ENCODE data around the gene SEC23B. TPM values are rescaled to one million over a fixed set of nuclear protein-coding genes. Genes with fewer than 3 reads are reported as not detected.

SEC23B gene
- total RNA-seq, 1 experiment from 2014 or later: 67.1 TPM

- TF ChIP-seq IRF1 (CRISPR knock-in tag; IDR thresholded peaks at IDR 0.05): no peak
- TF ChIP-seq OVOL2 (CRISPR knock-in tag; IDR thresholded peaks at IDR 0.05; ENCODE audit: borderline replicate concordance): no peak
- TF ChIP-seq CREB1 (CRISPR knock-in tag; IDR thresholded peaks at IDR 0.05): no peak
- TF ChIP-seq ZNF317 (CRISPR knock-in tag; IDR thresholded peaks at IDR 0.05; ENCODE audit: borderline replicate concordance, low read depth): no peak
- TF ChIP-seq CTCF (IDR thresholded peaks at IDR 0.05): no peak
- TF ChIP-seq JAZF1 (CRISPR knock-in tag; IDR thresholded peaks at IDR 0.05): no peak
- no peak for TF ChIP-seq ZBTB43 (CRISPR knock-in tag; IDR thresholded peaks at IDR 0.05)
- TF ChIP-seq E2F5 (CRISPR knock-in tag; IDR thresholded peaks at IDR 0.05): no peak
- TF ChIP-seq NFYB (CRISPR knock-in tag; conservative IDR thresholded peaks at IDR 0.05; ENCODE audit: low read depth): no peak
- TF ChIP-seq ZNF219 (CRISPR knock-in tag; IDR thresholded peaks at IDR 0.05; ENCODE audit: borderline replicate concordance): no peak
- no peak for TF ChIP-seq ZNF423 (CRISPR knock-in tag; IDR thresholded peaks at IDR 0.05)
- no peak for TF ChIP-seq E2F4 (CRISPR knock-in tag; IDR thresholded peaks at IDR 0.05; ENCODE audit: borderline replicate concordance, low read depth)
- TF ChIP-seq MYBL2 (CRISPR knock-in tag; IDR thresholded peaks at IDR 0.05): no peak
- TF ChIP-seq ZNF263 (CRISPR knock-in tag; IDR thresholded peaks at IDR 0.05; ENCODE audit: low read depth): no peak
- H3K4me1 Mint-ChIP-seq: no peaks in the 10 kb centered on the region
- ATAC-seq (no peak), DNase-seq (ENCODE audit: low spot score) (no peak)
- peaks cover 46% of the 10 kb centered on the region for H3K36me3 Mint-ChIP-seq
- ChIA-PET POLR2A (no interaction called here), CTCF (no interaction called here)
- H3K27me3 Mint-ChIP-seq (ENCODE audit: low read depth): no peaks in the 10 kb centered on the region
- H3K4me3 Mint-ChIP-seq: no peak overlapping the region
- no peak overlapping the region for H3K27ac Mint-ChIP-seq
- H3K9me3 Mint-ChIP-seq: no peaks in the 10 kb centered on the region
Measured at GRCh38 chr20:18477821-18478220, 29.9 kb upstream of the SEC23B start.

- H3K4me3 Mint-ChIP-seq: no peak overlapping the region
- H3K36me3 Mint-ChIP-seq: peaks cover 35% of the 10 kb centered on the region
- CTCF ChIA-PET: no interaction called here
- no peak for ATAC-seq
- POLR2A ChIA-PET: interaction anchor here (0.7 kb wide), 1 partner anchor 25 kb away, joined by 4 read pairs; no protein-coding TSS in a partner anchor
- no peaks in the 10 kb centered on the region for H3K4me1 Mint-ChIP-seq
- no peak overlapping the region for H3K27ac Mint-ChIP-seq
- H3K9me3 Mint-ChIP-seq: no peaks in the 10 kb centered on the region
- DNase-seq (ENCODE audit: low spot score): no peak
- no peaks in the 10 kb centered on the region for H3K27me3 Mint-ChIP-seq (ENCODE audit: low read depth)
- TF ChIP-seq TEAD4 (CRISPR knock-in tag; IDR thresholded peaks at IDR 0.05): no peak
- no peak for TF ChIP-seq EMX1 (CRISPR knock-in tag; IDR thresholded peaks at IDR 0.05)
- TF ChIP-seq ZNF121 (CRISPR knock-in tag; IDR thresholded peaks at IDR 0.05): no peak
- no peak for TF ChIP-seq FOXP1 (CRISPR knock-in tag; IDR thresholded peaks at IDR 0.05; ENCODE audit: borderline replicate concordance)
- no peak for TF ChIP-seq AFF4 (CRISPR knock-in tag; IDR thresholded peaks at IDR 0.05; ENCODE audit: borderline replicate concordance)
- no peak for TF ChIP-seq ATF3 (CRISPR knock-in tag; conservative IDR thresholded peaks at IDR 0.05)
- TF ChIP-seq ZNF425 (CRISPR knock-in tag; conservative IDR thresholded peaks at IDR 0.05): no peak
Measured at GRCh38 chr20:18481596-18481995, 26.1 kb upstream of the SEC23B start.

Data from WTC11 (cell line).